K562 (cell line): ENCODE measurements around the gene WDR20. TPM values are rescaled to one million over a fixed set of nuclear protein-coding genes. Genes with fewer than 3 reads are reported as not detected.

Experiments
- ATAC-seq: fragments of 200-7000 bp; cut with Tn5 transposase; 3 replicates; pipeline ENCODE4 v1.9.1; 2020; ENCODE audit warnings: moderate library complexity
- BruUV-seq: library from RNA; stranded (reverse); fragments of 400-500 nt; replicated peaks from 2 replicates; lab custom pipeline; 2021; lab: Mats Ljungman, UMichigan
- CTCF ChIA-PET: fragments of 300-600 bp; formaldehyde crosslinking; extraction: SDS; loops from one replicate; lab custom pipeline; 2021; ENCODE audit warnings: low intra/inter-chr PET ratio; lab: Yijun Ruan, JAX
- POLR2A ChIA-PET: fragments of 300-600, 350-650 bp; sonication (Branson Sonifier 250); formaldehyde crosslinking; extraction: SDS; loops from one replicate; lab custom pipeline; 2021; ENCODE audit warnings: antibody characterized with exemption, inconsistent platforms; lab: Yijun Ruan, JAX
- DNase-seq, 4 experiments: peaks; one replicate each; pipeline versions ENCODE4 v3.0.0 to v3.0.0-alpha.2; 2011 to 2018; ENCODE audit warnings: low spot score in 3 of 4, mixed read lengths in 3 of 4; ENCODE audit errors: extremely low read depth in 1 of 4
- FAIRE-seq: peaks from 2 replicates; lab custom pipeline; 2011; peaks lifted over from hg19 to GRCh38; lab: Jason Lieb, UNC
- H2AFZ ChIP-seq: 2 replicates; pipeline ENCODE4 v1.6.0; 2011; ENCODE audit warnings: low read depth, low read length, control low read depth, inconsistent platforms
- H3K27ac ChIP-seq: fragments of 200-600 bp; 3 replicates; pipeline ENCODE4 v1.8.0; 2011; ENCODE audit warnings: low read depth, mild to moderate bottlenecking, control low read depth, inconsistent platforms, low read length, moderate library complexity, mixed read lengths; ENCODE audit errors: extremely low read depth
- H3K27me3 ChIP-seq, 2 experiments: fragments of 300-600 bp in 1 of 2; 2 replicates in 1 of 2; 3 replicates in 1 of 2; pipeline versions ENCODE4 v1.6.0 to v1.8.0; 2011; ENCODE audit warnings: inconsistent platforms in 2 of 2, low read length in 2 of 2, mild to moderate bottlenecking in 1 of 2, mixed read lengths in 1 of 2, moderate library complexity in 1 of 2; ENCODE audit not compliant: control insufficient read depth in 2 of 2, insufficient read depth in 2 of 2
- H3K36me3 ChIP-seq: fragments of 300-600 bp; 3 replicates; pipeline ENCODE4 v1.8.0; 2011; ENCODE audit warnings: mild to moderate bottlenecking, low read length, inconsistent platforms; ENCODE audit not compliant: control insufficient read depth, insufficient read depth
- H3K4me1 ChIP-seq, 2 experiments: fragments of 200-600 bp in 1 of 2; replicated peaks in 1 of 2; 2 replicates in 1 of 2; 3 replicates in 1 of 2; pipeline versions ENCODE4 v1.5.1 to v1.8.0; 2011; ENCODE audit warnings: inconsistent platforms in 2 of 2, low read length in 2 of 2, mild to moderate bottlenecking in 1 of 2, mixed read lengths in 1 of 2, moderate library complexity in 1 of 2; ENCODE audit not compliant: control insufficient read depth in 2 of 2, insufficient read depth in 2 of 2
- H3K4me2 ChIP-seq: 2 replicates; pipeline ENCODE4 v1.6.1; 2011; ENCODE audit warnings: low read length, control low read depth, inconsistent platforms, mixed read lengths; ENCODE audit not compliant: insufficient read depth
- H3K4me3 ChIP-seq: fragments of 200-600 bp; sonication (generic), shearing (Covaris generic); 2 replicates; pipeline ENCODE4 v1.5.1; 2016; ENCODE audit warnings: control low read depth, inconsistent platforms
- H3K79me2 ChIP-seq: fragments of 200-600 bp; 3 replicates; pipeline ENCODE4 v1.8.0; 2011; ENCODE audit warnings: low read length, inconsistent platforms; ENCODE audit not compliant: control insufficient read depth, insufficient read depth
- H3K9ac ChIP-seq, 2 experiments: 2 replicates each; pipeline versions ENCODE4 v1.6.0 to v1.6.1; 2011; ENCODE audit warnings: low read depth in 2 of 2, low read length in 2 of 2, control low read depth in 1 of 2, inconsistent platforms in 1 of 2, mild to moderate bottlenecking in 1 of 2, mixed read lengths in 1 of 2; ENCODE audit not compliant: insufficient read depth in 1 of 2
- H3K9me1 ChIP-seq: one replicate; pipeline ENCODE4 v1.6.0; 2011; ENCODE audit warnings: inconsistent platforms, mild to moderate bottlenecking, low read length, moderate library complexity; ENCODE audit not compliant: control insufficient read depth, insufficient read depth
- H3K9me3 ChIP-seq: replicated peaks from 2 replicates; pipeline ENCODE4 v1.5.1; 2011; ENCODE audit warnings: low read depth, low read length, inconsistent platforms; ENCODE audit not compliant: control insufficient read depth, insufficient read depth
- H4K20me1 ChIP-seq: replicated peaks from 2 replicates; pipeline ENCODE4 v1.6.1; 2011; ENCODE audit warnings: low read length, inconsistent platforms, mixed read lengths; ENCODE audit not compliant: control insufficient read depth, insufficient read depth
- C11orf30 ChIP-seq: fragments of 450-650 bp; IDR thresholded peaks from 2 replicates; pipeline ENCODE4 v1.6.1; 2016; ENCODE audit warnings: low read depth, mild to moderate bottlenecking
- NCOA4 ChIP-seq: fragments of 450-650 bp; IDR thresholded peaks from 2 replicates; pipeline ENCODE4 v1.6.1; 2018; ENCODE audit warnings: mild to moderate bottlenecking; ENCODE audit not compliant: partially characterized antibody
- PTRF ChIP-seq: fragments of 450-650 bp; IDR thresholded peaks from 2 replicates; pipeline ENCODE4 v1.6.1; 2016; ENCODE audit warnings: mild to moderate bottlenecking, missing genetic modification characterization, missing compliant biosample characterization
- SAFB2 ChIP-seq: fragments of 200-400 bp; formaldehyde crosslinking; IDR thresholded peaks from 2 replicates; pipeline ENCODE4 v1.6.1; 2018; ENCODE audit warnings: borderline replicate concordance, low read length, low read depth, moderate library complexity; ENCODE audit not compliant: severe bottlenecking
- SP1 ChIP-seq: sonication (generic); formaldehyde crosslinking; IDR thresholded peaks from 2 replicates; pipeline ENCODE4 v1.8.1; 2022; ENCODE audit warnings: mild to moderate bottlenecking, missing genetic modification reagents
- ZNF134 ChIP-seq: fragments of 250-450 bp; sonication (Bioruptor Pico); conservative IDR thresholded peaks from 2 replicates; pipeline ENCODE4 v1.4.0; 2020
- ZNF140 ChIP-seq: fragments of 250-450 bp; sonication (Bioruptor Pico); IDR thresholded peaks from 2 replicates; pipeline ENCODE4 v1.8.0; 2021; ENCODE audit warnings: moderate library complexity, mild to moderate bottlenecking, inconsistent platforms
- ZNF174 ChIP-seq: fragments of 250-450 bp; sonication (Bioruptor Pico); IDR thresholded peaks from 2 replicates; pipeline ENCODE4 v1.4.0; 2020; ENCODE audit warnings: mild to moderate bottlenecking
- ZNF316 ChIP-seq: fragments of 450-650 bp; IDR thresholded peaks from 2 replicates; pipeline ENCODE4 v1.6.1; 2016
- ZNF764 ChIP-seq: fragments of 250-450 bp; sonication (Bioruptor Pico); IDR thresholded peaks from 2 replicates; pipeline ENCODE4 v1.4.0; 2020; ENCODE audit warnings: low read depth, mild to moderate bottlenecking, moderate library complexity
- WGBS: fragments of 100-300 bp; shearing (Covaris generic); methylation state at CpG from one replicate; pipeline ENCODE4 v1.1.6; 2016; ENCODE audit warnings: low coverage, mixed read lengths; ENCODE audit not compliant: insufficient coverage; ENCODE audit errors: missing lambda C conversion rate; 5-methylcytosine and 5-hydroxymethylcytosine counted together
- in situ Hi-C: fragments of 300-500 bp; cut with MboI; formaldehyde crosslinking; loops from 4 replicates; pipeline ENCODE4 v1.15.0; 2018; ENCODE audit warnings: inconsistent platforms, mixed read lengths
- intact Hi-C: fragments of 100-400 bp; cut with micrococcal nuclease; formaldehyde crosslinking; loops from 2 replicates; pipeline ENCODE4 v1.14.2; 2022
- polyA plus RNA-seq, 8 experiments: library from polyadenylated mRNA; depleted of rRNA in 4 of 8; stranded (reverse) in 5 of 8; unstranded in 3 of 8; fragments of >200 nt; fragmentation: Nextera tagmentation in 2 of 8; fragmentation: Illumina TruSeq in 1 of 8; extraction: Ambion mirVana in 2 of 8; extraction: Trizol in 1 of 8; gene quantifications; 2 replicates each; pipeline versions ENCODE4 v1.2.1 to v1.2.3, GENCODE V29; 2011 to 2014; ENCODE audit warnings: inconsistent platforms in 1 of 8, missing spikeins in 1 of 8
- total RNA-seq, 7 experiments: library from RNA; depleted of rRNA in 6 of 7; stranded (reverse); fragments of >200 nt in 6 of 7; fragmentation: Illumina TruSeq in 2 of 7; extraction: Trizol in 2 of 7; gene quantifications; 2 replicates each; pipeline versions ENCODE4 v1.2.1 to v1.2.3, GENCODE V29; 2011 to 2021; ENCODE audit warnings: low replicate concordance in 1 of 7

Gene WDR20
- total and polyA plus RNA-seq, 9 of the 15 experiments (the other 6 are each of a cell fraction or from before 2014, with no cell fraction given): 7.0 to 15.3 (median 11.8) TPM

DNA sequence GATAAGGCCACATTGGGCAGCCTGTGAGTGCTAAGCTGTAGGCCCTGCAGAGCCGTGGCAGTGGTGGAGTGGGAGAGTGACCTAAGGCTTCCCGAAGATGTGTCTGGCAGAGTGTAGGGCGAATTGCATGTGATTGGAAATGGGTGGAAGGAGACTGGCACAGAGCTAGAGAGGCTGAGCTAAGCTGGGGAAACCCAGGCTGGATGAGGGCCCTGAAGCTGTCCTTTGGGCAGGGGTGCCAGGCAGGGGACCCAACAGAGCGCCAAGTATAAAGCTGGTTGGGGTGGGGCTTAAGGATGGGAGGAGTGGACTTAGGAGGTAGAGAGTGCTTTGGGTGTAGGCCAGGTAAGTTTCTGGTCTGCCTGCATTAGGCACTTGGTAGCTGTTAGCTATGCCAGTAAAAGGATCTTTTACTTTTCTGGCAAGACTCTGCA is 47.9 kb downstream of the WDR20 start:
- peak overlapping the region in 1 of 2 experiments; percentile 80; a peak in 2 of 4 replicates for H3K9ac ChIP-seq
- peaks cover 69% of the 10 kb centered on the region for H3K79me2 ChIP-seq
- DNase-seq: no peak
- BruUV-seq: no TSS peak
- ChIA-PET POLR2A (interaction anchor here (0.8 to 1.1 kb wide), 2 partner anchors 10 to 11 kb away, joined by 4 read pairs; no protein-coding TSS in a partner anchor), CTCF (no interaction called here)
- no peak for FAIRE-seq
- H3K9me3 ChIP-seq: no peaks in the 10 kb centered on the region
- H3K4me1 ChIP-seq: peaks cover 0 to 30% of the 10 kb centered on the region in 2 experiments; a peak in 3 of 5 replicates
- in situ Hi-C loops: no loop called here
- no peak overlapping the region for H2AFZ ChIP-seq
- peak overlapping the region; percentile 35; the same call in 1 of the 3 replicates for H3K27ac ChIP-seq
- H3K27me3 ChIP-seq: no peaks in the 10 kb centered on the region
- no peak overlapping the region for H3K4me2 ChIP-seq
- whole genome bisulfite sequencing: 89% methylated on average over 4 of the region's 4 CpGs
- no peaks in the 10 kb centered on the region; the same call in 2 of the 3 replicates for H3K36me3 ChIP-seq
- H3K4me3 ChIP-seq: no peak overlapping the region
- no peak for ATAC-seq
- TF ChIP-seq ZNF140 (CRISPR knock-in tag) (no peak), ZNF764 (CRISPR knock-in tag) (no peak), NCOA4 (no peak), PTRF (tag) (no peak), ZNF174 (CRISPR knock-in tag) (no peak)
- TF ChIP-seq, all 486 proteins: peak for 0
- Histone ChIP-seq H4K20me1 (peaks cover 7% of the 10 kb centered on the region), H3K9me1 (peaks cover 3% of the 10 kb centered on the region)
- intact Hi-C loops: no loop called here

DNA sequence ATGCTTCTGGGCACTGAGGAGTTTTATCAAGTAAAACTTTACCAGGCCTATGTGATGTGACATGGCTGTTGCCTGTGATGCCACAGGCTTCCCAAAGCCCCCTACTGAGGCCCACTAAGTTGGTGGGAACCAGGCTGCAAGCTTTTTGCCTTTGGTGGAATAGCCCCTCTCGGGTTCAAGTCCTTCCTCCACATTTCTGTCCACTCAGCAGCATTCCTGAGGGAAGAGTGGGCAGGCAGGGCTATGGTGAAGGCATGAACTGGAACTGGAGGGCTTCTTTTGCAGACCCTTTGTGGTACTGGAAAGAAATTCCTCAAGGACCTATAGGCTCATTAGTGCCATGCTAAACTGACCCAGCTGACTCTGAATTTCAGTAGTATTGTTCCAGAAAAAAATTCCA is 48.5 kb downstream of the WDR20 start:
- H3K4me3 ChIP-seq: no peak overlapping the region
- H3K36me3 ChIP-seq: no peaks in the 10 kb centered on the region; the same call in 2 of the 3 replicates
- 89% methylated on average over 1 of the region's 1 CpG for WGBS
- intact Hi-C loops (no loop called here), in situ Hi-C loops (no loop called here)
- FAIRE-seq (no peak), DNase-seq (no peak), ATAC-seq (no peak)
- H3K79me2 ChIP-seq: peaks cover 68% of the 10 kb centered on the region
- no peaks in the 10 kb centered on the region for H3K27me3 ChIP-seq
- peak; percentile 28; the same call in 1 of the 2 replicates for TF ChIP-seq C11orf30
- TF ChIP-seq ZNF316: peak; percentile 21; the same call in 1 of the 2 replicates
- TF ChIP-seq SAFB2: no peak
- no peak for TF ChIP-seq ZNF134 (CRISPR knock-in tag)
- TF ChIP-seq SP1 (CRISPR knock-in tag): no peak
- POLR2A ChIA-PET: interaction anchor here (0.8 to 1.1 kb wide), 2 partner anchors 9 to 11 kb away, joined by 4 read pairs; no protein-coding TSS in a partner anchor
- H3K9me3 ChIP-seq: no peaks in the 10 kb centered on the region
- H3K4me1 ChIP-seq: peaks cover 2 to 30% of the 10 kb centered on the region in 2 experiments; a peak in 3 of 5 replicates
- no peak overlapping the region for H3K9ac ChIP-seq
- peaks cover 7% of the 10 kb centered on the region for H4K20me1 ChIP-seq
- no peaks in the 10 kb centered on the region for H3K9me1 ChIP-seq
- H3K27ac ChIP-seq: no peak overlapping the region
- no TSS peak for BruUV-seq
- no peak overlapping the region for H2AFZ ChIP-seq
- CTCF ChIA-PET: no interaction called here
- no peak overlapping the region for H3K4me2 ChIP-seq
